ENCODE data around the gene NRG2.

The NRG2 gene

DNA sequence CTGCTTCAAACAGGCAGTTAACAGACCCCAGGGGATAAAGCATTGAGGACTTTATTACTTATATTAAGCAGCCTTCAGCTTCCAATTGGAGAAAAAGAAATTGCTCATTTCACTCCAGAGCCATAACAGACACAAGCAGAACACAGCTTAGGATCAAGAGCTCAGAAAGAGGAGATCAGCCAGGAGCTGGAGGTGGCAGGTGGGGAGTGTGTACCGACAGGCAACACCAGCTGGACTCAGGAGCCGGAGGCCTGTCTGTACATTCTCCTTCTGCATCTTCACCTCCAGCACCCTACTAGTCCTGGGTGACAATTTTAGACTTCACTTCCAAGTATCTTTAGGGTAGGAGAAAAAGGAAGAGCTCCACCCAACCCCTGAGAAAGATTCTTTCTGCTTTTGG lies 35.8 kb downstream of the NRG2 start:
- DNase-seq (ENCODE audit: low spot score), result no peak

GRCh38 chr5:140005145-140005591 lies 37.9 kb downstream of the NRG2 start:
- DNase-seq (ENCODE audit: low spot score), result peak; percentile 23

GRCh38 chr5:140004174-140004573 lies 38.9 kb downstream of the NRG2 start:
- DNase-seq (ENCODE audit: low spot score), result no peak

DNA sequence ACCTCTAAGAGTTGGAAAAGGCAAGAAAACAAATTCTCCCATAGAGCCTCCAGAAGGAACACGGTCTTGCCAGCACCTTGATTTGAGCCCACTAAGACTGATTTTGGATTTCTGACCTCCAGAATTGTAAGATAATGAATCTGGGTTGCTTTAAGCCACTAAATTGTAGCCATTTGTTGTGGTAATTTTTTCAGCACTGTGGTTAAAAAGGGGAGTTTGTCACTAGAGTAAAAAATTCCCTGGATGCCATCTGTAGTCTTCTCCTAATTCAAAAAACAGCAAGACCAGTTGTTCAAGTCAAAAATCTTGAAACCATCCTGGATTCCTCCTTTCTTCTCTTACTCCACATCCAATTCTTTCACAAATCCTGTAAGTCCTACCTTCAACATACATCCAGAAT lies 39.6 kb downstream of the NRG2 start:
- no peak for DNase-seq (ENCODE audit: low spot score)

GRCh38 chr5:140000332-140000731 lies 42.8 kb downstream of the NRG2 start:
- DNase-seq (ENCODE audit: low spot score), result peak; percentile 26

DNA sequence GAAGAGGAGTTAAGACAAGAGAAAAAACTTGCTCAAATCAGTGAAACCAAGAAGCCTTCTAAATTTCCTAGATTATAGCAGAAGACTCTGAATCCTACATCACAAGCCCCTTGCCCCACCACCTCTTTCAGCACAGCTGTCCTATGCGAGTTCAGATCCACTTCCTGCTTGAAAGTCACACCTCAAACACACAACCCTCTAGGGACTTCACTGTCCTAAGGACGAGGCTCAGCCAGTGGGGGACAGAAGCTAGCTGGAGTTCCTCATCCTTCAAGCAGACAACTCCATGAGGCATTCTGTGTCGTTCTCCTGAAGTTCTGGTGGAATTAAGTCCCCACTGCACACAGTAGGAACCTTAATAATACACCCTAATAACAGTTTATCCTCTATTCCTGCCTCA lies 44.3 kb downstream of the NRG2 start:
- DNase-seq (ENCODE audit: low spot score), result no peak

DNA sequence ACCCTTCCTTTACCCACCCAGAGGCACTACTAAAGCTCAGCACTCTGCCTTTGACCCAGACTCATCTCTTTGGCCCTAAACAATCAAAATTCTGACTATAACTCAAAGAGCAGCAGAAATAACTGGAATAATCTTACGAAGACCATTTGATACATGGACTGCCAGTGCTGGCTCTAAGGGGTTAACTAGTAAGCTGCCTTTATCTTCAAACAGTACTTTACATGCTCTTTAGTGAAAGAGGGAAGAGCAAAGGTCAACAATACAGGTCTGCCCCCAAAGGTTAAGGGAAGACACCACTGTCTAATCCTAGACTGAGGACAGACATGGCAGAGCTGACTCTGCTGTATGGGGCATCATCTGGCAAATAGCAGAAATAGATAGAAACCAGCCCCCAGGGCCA lies 45.8 kb downstream of the NRG2 start:
- DNase-seq (ENCODE audit: low spot score), result no peak

DNA sequence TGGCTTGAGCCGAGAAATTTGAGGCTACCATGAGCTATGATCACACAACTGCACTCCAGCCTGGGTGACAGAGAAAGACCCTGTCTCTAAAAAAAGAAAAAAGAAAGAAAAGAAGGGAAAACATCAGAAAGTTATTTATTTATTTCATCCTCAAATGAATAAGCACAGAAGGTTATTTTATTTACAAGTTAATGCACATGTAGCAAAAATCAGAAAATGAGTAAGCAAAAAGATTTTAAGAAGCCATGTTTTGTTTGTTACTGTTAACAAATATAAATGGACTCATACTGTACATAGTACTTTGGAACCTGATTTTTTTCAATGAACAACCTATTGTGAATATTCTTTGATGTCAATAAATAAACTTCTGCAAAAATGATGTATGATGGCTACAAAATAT lies 47.2 kb downstream of the NRG2 start:
- no peak for DNase-seq (ENCODE audit: low spot score)

GRCh38 chr5:139994234-139994633 lies 48.9 kb downstream of the NRG2 start:
- DNase-seq (ENCODE audit: low spot score), result no peak

DNA sequence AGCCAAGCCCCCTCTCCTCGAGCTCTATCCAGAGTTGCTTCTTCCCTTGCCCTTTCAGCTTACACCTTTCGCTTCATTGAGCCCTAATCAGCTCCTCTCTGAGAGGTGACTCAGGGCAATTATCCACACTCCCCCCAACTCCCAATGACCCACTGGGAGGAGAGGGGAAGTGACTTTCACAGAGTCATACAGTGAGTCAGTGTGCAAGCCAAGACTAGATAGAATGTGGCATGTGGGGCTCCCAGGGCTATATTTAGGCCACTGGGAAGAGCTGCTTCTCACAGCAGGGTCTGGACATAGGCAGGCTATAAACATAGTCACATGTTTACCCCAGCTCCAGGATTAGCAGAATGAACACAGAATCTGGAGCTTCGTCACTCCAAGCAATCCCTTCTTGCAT lies 57.4 kb downstream of the NRG2 start:
- no peak for DNase-seq (ENCODE audit: low spot score)

- no peak for DNase-seq (ENCODE audit: low spot score)
Observed at GRCh38 chr5:139985290-139985689, 57.8 kb downstream of the NRG2 start.

DNA sequence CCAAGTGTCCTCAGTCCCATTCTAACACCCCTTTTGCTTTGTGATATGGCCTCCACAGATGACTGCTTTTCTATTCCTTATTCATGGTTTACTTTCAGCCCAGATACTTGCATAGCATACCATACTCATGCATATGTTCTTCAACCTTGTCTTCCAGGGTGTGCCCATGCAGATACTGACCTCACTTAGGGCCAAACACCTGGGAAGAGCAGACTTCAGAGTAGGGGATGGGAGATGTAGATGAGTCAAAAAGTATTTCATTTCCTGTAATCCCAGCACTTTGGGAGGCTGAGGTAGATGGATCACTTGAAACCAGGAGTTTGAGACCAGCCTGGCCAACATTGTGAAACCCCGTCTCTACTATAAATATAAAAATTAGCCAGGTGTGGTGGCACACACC lies 58.3 kb downstream of the NRG2 start:
- DNase-seq (ENCODE audit: low spot score), result no peak

GRCh38 chr5:139982975-139983240 lies 60.2 kb downstream of the NRG2 start:
- DNase-seq (ENCODE audit: low spot score), result no peak

DNA sequence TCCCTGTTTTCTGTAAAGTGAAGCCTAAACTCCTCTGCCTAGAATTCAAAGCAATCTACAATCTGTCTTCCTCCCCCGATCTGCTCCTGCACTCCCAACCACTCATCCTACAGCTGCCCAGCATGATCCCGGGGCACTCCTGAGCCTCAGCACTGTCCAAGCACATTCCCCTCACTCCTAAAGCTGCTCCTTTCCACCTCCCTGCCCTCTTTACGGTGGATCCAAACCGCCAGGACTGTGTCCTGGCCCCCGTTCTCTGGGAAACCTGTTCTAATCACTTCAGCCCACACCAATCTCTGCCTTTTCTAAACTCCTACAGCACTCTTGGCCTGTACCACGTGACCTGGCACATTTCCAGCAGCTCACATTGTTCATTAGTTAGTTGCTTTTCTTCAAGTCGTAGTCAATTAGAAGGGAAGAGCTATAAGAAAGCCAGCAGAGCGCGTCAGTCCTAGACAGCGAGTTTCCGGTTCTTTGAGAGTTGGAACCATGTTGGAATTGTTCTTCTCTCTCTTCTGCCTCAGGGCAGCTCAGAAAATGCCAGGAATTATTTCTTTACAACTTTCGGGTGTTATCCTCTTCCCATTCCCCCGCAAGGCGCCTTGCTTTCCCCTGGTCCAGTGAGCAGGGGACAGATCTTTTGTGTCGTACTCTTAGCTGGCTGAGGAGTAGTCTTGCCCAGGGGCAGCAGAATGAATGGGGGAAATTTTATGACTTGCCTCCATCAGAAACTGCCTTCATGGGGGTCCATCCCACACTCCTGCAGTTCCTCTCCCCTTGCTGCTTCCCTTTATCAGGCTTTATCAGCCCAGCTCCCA lies 60.7 kb downstream of the NRG2 start:
- DNase-seq (ENCODE audit: low spot score), result peak; percentile 49

- no peak for DNase-seq (ENCODE audit: low spot score)
Observed at GRCh38 chr5:139980765-139981164, 62.3 kb downstream of the NRG2 start.

GRCh38 chr5:139979943-139980342 lies 63.2 kb downstream of the NRG2 start:
- no peak for DNase-seq (ENCODE audit: low spot score)

- no peak for DNase-seq (ENCODE audit: low spot score)
Observed at GRCh38 chr5:139979518-139979917, 63.6 kb downstream of the NRG2 start.

GRCh38 chr5:139976703-139977102 lies 66.4 kb downstream of the NRG2 start:
- no peak for DNase-seq (ENCODE audit: low spot score)

GRCh38 chr5:139975942-139976341 lies 67.2 kb downstream of the NRG2 start:
- DNase-seq (ENCODE audit: low spot score), result no peak

- no peak for DNase-seq (ENCODE audit: low spot score)
Observed at GRCh38 chr5:139975306-139975705, 67.8 kb downstream of the NRG2 start.

- no peak for DNase-seq (ENCODE audit: low spot score)
Observed at GRCh38 chr5:139974661-139975060, 68.4 kb downstream of the NRG2 start.

GRCh38 chr5:139971202-139971725 lies 71.8 kb downstream of the NRG2 start:
- no peak for DNase-seq (ENCODE audit: low spot score)

DNA sequence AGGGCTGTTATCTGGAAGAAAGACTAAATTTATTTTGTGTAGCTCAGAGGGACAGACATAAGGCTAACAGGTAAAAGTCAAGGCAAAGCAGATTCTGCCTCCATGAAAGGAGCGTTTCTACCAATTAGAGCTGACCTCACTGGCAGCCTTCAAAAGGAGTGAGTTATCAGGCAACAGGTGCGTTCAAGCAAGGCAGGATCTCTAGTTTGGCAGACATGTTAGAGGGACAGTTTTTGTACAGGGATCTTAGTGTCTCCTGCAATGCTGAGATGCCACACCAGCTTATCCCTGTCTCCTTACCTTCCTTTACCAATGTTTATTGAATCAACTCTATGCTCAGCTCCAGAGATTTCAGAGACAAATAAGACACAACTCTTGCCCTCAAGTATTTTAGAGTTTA lies 73.8 kb downstream of the NRG2 start:
- DNase-seq (ENCODE audit: low spot score), result no peak

DNA sequence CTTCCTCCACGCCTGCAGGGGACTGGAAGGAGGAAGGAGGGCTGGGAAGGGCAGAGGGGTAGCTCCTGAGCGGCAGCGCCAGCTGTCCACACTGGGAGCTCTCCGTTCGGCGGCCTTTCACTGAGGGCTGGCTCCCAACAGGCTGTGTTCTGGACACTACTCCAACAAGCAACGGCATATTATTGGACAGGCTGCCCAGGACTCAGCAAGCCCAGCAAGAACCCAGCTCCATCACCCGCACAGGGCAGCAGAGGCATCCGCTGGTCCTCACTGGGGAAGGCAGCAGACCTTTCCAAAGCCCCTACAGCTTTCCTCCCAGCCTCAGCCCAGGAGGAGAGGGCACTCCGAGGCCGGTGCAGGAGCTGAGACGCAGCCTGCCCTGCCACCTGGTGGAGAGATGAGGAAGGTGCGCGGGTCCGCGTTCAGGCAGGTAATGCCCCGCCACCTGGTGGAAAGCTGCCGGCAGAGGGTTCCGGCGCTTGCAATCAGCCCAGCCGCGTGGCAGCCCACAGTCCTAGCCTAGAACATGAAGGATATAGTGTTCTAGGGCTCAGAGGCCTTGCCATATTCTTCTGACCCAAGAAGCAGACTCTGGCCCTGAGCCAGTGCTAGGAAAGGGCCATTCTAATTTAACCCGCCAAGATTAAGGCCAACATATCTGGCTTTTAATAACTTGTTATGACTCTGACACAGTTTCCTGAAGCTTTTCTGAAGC lies 74.4 kb downstream of the NRG2 start:
- peak; percentile 88 for DNase-seq (ENCODE audit: low spot score)
